HL-60 (cell line): ENCODE measurements around the gene SIPA1L3.

Source experiments
- DNase-seq, 2 experiments: peaks; one replicate each; pipeline ENCODE4 v3.0.0-alpha.2; 2010 to 2020; ENCODE audit warnings: low read depth in 1 of 2, low spot score in 1 of 2
- H3K27ac ChIP-seq: fragments of 250-450 bp; sonication (Bioruptor Pico); replicated peaks from 2 replicates; pipeline ENCODE4 v1.5.1; 2020; ENCODE audit warnings: mild to moderate bottlenecking, moderate library complexity
- H3K27me3 ChIP-seq: fragments of 250-450 bp; sonication (Bioruptor Pico); 2 replicates; pipeline ENCODE4 v1.5.1; 2021; ENCODE audit warnings: mild to moderate bottlenecking, moderate library complexity; ENCODE audit not compliant: insufficient read depth, poor library complexity, severe bottlenecking
- H3K4me3 ChIP-seq: replicated peaks from 2 replicates; pipeline ENCODE4 v1.5.1; 2011; ENCODE audit warnings: mild to moderate bottlenecking, control low read depth, low read length; ENCODE audit not compliant: insufficient read depth
- CTCF ChIP-seq: IDR thresholded peaks from one replicate; pipeline ENCODE4 v1.5.1; 2011; ENCODE audit warnings: low read length, control low read depth, inconsistent platforms; ENCODE audit not compliant: insufficient read depth
- GABPA ChIP-seq: IDR thresholded peaks from 2 replicates; pipeline ENCODE4 v1.6.1; 2012; ENCODE audit warnings: low read depth
- POLR2AphosphoS5 ChIP-seq: IDR thresholded peaks from 2 replicates; pipeline ENCODE4 v1.6.1; 2012; ENCODE audit warnings: low read depth
- REST ChIP-seq: IDR thresholded peaks from 2 replicates; pipeline ENCODE4 v1.6.1; 2012; ENCODE audit warnings: low read depth; ENCODE audit not compliant: insufficient replicate concordance
- SPI1 ChIP-seq: IDR thresholded peaks from 2 replicates; pipeline ENCODE4 v1.6.1; 2012; ENCODE audit warnings: low read depth, mild to moderate bottlenecking, borderline replicate concordance

The SIPA1L3 gene

DNA sequence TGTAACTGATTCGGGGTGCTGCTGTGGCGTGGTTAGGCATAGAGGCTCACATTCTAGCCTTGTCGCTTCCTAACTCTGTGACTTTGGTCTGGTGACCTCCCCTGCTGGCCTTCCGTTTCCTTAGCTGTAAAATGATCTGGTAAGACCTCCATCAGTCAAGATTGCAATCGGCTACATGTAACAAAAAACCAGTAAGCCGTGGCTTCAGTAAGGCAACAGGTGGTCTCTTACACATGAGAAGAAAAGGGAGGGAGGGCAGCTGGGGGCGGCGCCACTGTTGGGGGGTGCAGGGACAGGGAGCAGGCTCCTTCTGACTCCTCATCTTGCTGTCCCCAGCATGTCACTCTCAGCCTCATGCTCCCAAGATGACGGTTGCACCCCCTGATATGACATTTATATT lies 148.0 kb downstream of the SIPA1L3 start:
- H3K27ac ChIP-seq, result no peak overlapping the region
- DNase-seq, result no peak
- no peak overlapping the region for H3K4me3 ChIP-seq
- no peaks in the 10 kb centered on the region for H3K27me3 ChIP-seq
- TF ChIP-seq REST, result no peak
- TF ChIP-seq POLR2AphosphoS5, result no peak
- TF ChIP-seq CTCF, result no peak
- no peak for TF ChIP-seq SPI1
- TF ChIP-seq GABPA, result no peak

- Histone ChIP-seq H3K27me3 (no peaks in the 10 kb centered on the region), H3K27ac (no peak overlapping the region), H3K4me3 (no peak overlapping the region)
- DNase-seq, result no peak
- no peak for TF ChIP-seq POLR2AphosphoS5
- TF ChIP-seq SPI1, result no peak
- TF ChIP-seq REST, result no peak
- no peak for TF ChIP-seq CTCF
- no peak for TF ChIP-seq GABPA
Measured at GRCh38 chr19:38055655-38056521, 148.9 kb downstream of the SIPA1L3 start.

GRCh38 chr19:38056646-38057045 lies 149.6 kb downstream of the SIPA1L3 start:
- no peak overlapping the region for H3K4me3 ChIP-seq
- TF ChIP-seq POLR2AphosphoS5, result no peak
- TF ChIP-seq CTCF, result no peak
- TF ChIP-seq REST, result no peak
- no peak for TF ChIP-seq GABPA
- no peak for TF ChIP-seq SPI1
- DNase-seq, result no peak
- H3K27me3 ChIP-seq, result no peaks in the 10 kb centered on the region
- H3K27ac ChIP-seq, result no peak overlapping the region
